HFFc6 (cell line): ENCODE results near the gene TMEM185B. TPM values are rescaled to one million over a fixed set of nuclear protein-coding genes. Genes with fewer than 3 reads are reported as not detected.
"Not testable (repeated sequence)": the region's sequence is repeated elsewhere in the genome, so short reads cannot be mapped to it uniquely, and the experiment has no call there.

Source experiments
- DNase-seq: peaks from one replicate; pipeline ENCODE4 v3.0.0-alpha.2; 2018
- H3K27ac Mint-ChIP-seq: 2 replicates; pipeline ENCODE4 v1.8.0; 2020; ENCODE audit warnings: mild to moderate bottlenecking, mixed read lengths
- H3K27me3 Mint-ChIP-seq: 2 replicates; pipeline ENCODE4 v1.8.0; 2021; ENCODE audit warnings: mild to moderate bottlenecking, moderate library complexity, mixed read lengths; ENCODE audit not compliant: insufficient read depth
- H3K36me3 Mint-ChIP-seq: 2 replicates; pipeline ENCODE4 v1.8.0; 2021; ENCODE audit warnings: low read depth, mixed read lengths
- H3K4me1 Mint-ChIP-seq: 2 replicates; pipeline ENCODE4 v1.8.0; 2020; ENCODE audit warnings: low read depth, mixed read lengths
- H3K4me3 Mint-ChIP-seq: 2 replicates; pipeline ENCODE4 v1.8.0; 2020; ENCODE audit warnings: mild to moderate bottlenecking, moderate library complexity, mixed read lengths
- H3K9me3 Mint-ChIP-seq: 2 replicates; pipeline ENCODE4 v1.8.0; 2020; ENCODE audit warnings: mild to moderate bottlenecking, mixed read lengths
- CTCF ChIP-seq: fragments of 200-600 bp; sonication (generic); IDR thresholded peaks from 2 replicates; pipeline ENCODE4 v1.5.0; 2021; ENCODE audit warnings: antibody characterized with exemption, mild to moderate bottlenecking
- total RNA-seq, 6 experiments: library from RNA; stranded (reverse); fragmentation: NEBNext Ultra II Directional; extraction: Animal tissue kit (Norgen Biotek cat#: 25700); gene quantifications; 2 replicates in 1 of 6; 3 replicates in 5 of 6; pipeline ENCODE4 v1.2.3, GENCODE V29; 2021

The TMEM185B gene
- total RNA-seq, 6 experiments from 2014 or later, result 29.2 to 36.4 (median 31.3) TPM

GRCh38 chr2:120206022-120206581, 17.1 kb downstream of the TMEM185B start:
- Mint-ChIP-seq H3K27ac (no peak overlapping the region), H3K9me3 (no peaks in the 10 kb centered on the region), H3K4me3 (no peak overlapping the region), H3K36me3 (no peaks in the 10 kb centered on the region), H3K4me1 (no peaks in the 10 kb centered on the region), H3K27me3 (peaks cover 6% of the 10 kb centered on the region)
- peak; percentile 74 for TF ChIP-seq CTCF
- no peak for DNase-seq

- H3K27ac Mint-ChIP-seq, result no peak overlapping the region
- no peaks in the 10 kb centered on the region for H3K36me3 Mint-ChIP-seq
- H3K27me3 Mint-ChIP-seq, result peaks cover 13% of the 10 kb centered on the region
- H3K4me1 Mint-ChIP-seq, result no peaks in the 10 kb centered on the region
- TF ChIP-seq CTCF, result no peak
- DNase-seq, result no peak
- no peak overlapping the region for H3K4me3 Mint-ChIP-seq
- H3K9me3 Mint-ChIP-seq, result no peaks in the 10 kb centered on the region
Observed at GRCh38 chr2:120204945-120205670, 18.1 kb downstream of the TMEM185B start.

GRCh38 chr2:120204417-120204816, 18.8 kb downstream of the TMEM185B start:
- no peak for DNase-seq
- H3K4me1 Mint-ChIP-seq, result no peaks in the 10 kb centered on the region
- H3K36me3 Mint-ChIP-seq, result no peaks in the 10 kb centered on the region
- H3K9me3 Mint-ChIP-seq, result no peaks in the 10 kb centered on the region
- H3K27me3 Mint-ChIP-seq, result peaks cover 16% of the 10 kb centered on the region
- no peak for TF ChIP-seq CTCF
- H3K4me3 Mint-ChIP-seq, result no peak overlapping the region
- no peak overlapping the region for H3K27ac Mint-ChIP-seq

GRCh38 chr2:120204022-120204405, 19.2 kb downstream of the TMEM185B start:
- H3K36me3 Mint-ChIP-seq, result peaks cover 1% of the 10 kb centered on the region; the same call in 1 of the 2 replicates
- peaks cover 16% of the 10 kb centered on the region for H3K27me3 Mint-ChIP-seq
- no peak overlapping the region for H3K4me3 Mint-ChIP-seq
- H3K9me3 Mint-ChIP-seq, result peaks cover under 1% of the 10 kb centered on the region; the same call in 1 of the 2 replicates
- H3K27ac Mint-ChIP-seq, result no peak overlapping the region
- peak; percentile 55; the same call in 1 of the 2 replicates for TF ChIP-seq CTCF
- H3K4me1 Mint-ChIP-seq, result no peaks in the 10 kb centered on the region
- DNase-seq, result no peak

- no peaks in the 10 kb centered on the region for H3K4me1 Mint-ChIP-seq
- H3K27me3 Mint-ChIP-seq, result peaks cover 16% of the 10 kb centered on the region
- H3K27ac Mint-ChIP-seq, result no peak overlapping the region
- TF ChIP-seq CTCF, result no peak
- H3K9me3 Mint-ChIP-seq, result peaks cover 7% of the 10 kb centered on the region; the same call in 1 of the 2 replicates
- peaks cover 4% of the 10 kb centered on the region; the same call in 1 of the 2 replicates for H3K36me3 Mint-ChIP-seq
- no peak overlapping the region for H3K4me3 Mint-ChIP-seq
- DNase-seq, result no peak
Observed at GRCh38 chr2:120203251-120204021, 19.8 kb downstream of the TMEM185B start.

GRCh38 chr2:120199817-120200459, 23.3 kb downstream of the TMEM185B start:
- not testable (repeated sequence) for DNase-seq

More at GRCh38 chr2:120199817-120200459, 23.3 kb downstream of the TMEM185B start:
- H3K36me3 Mint-ChIP-seq, H3K4me3 Mint-ChIP-seq, H3K4me1 Mint-ChIP-seq, H3K27ac Mint-ChIP-seq: not testable (repeated sequence)
- Mint-ChIP-seq H3K9me3 (peaks cover 16% of the 10 kb centered on the region), H3K27me3 (peaks cover 18% of the 10 kb centered on the region)
